GM18508 (cell line): ENCODE data around the gene SPINT3.

ENCODE experiments used
- ATAC-seq: cut with Tn5 transposase; IDR thresholded peaks from one replicate; pipeline ENCODE4 v1.9.1; 2021; ENCODE audit warnings: moderate number of reproducible peaks; ENCODE audit not compliant: insufficient read depth, unreplicated experiment

Gene SPINT3, protein sequence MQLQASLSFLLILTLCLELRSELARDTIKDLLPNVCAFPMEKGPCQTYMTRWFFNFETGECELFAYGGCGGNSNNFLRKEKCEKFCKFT

GRCh38 chr20:45515147-45515913, at the start of gene SPINT3:
TSS of gene SPINT3 (minus strand) at chr20:45515622. CDS start at chr20:45515608, 14 bp downstream.
- ATAC-seq = no peak

DNA sequence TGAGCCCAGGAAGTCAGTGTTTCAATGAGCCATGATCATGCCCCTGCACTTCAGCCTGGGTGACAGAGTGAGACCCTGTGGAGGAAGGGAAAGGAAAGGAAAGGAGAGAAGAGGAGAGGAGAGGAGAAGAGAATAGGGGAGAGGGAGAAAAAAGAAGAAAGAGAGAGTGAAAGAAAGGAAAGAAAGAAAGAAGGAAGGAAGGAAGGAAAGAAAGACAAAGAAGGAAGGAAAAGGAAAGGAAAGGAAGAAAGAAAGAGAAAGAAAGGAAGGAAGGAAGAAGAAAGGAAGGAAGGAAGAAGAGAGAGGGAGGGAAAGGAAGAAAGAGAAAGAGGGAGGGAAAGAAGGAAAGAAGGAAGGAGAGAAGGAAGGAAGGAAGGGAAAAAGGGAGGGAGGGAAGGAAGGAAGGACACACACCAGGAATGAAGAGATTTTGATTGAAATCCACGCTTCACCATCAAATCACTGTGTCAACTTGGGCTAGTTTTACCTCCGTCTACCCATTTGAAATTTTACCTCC, 49.4 kb upstream of the SPINT3 start:
- no peak for ATAC-seq

DNA sequence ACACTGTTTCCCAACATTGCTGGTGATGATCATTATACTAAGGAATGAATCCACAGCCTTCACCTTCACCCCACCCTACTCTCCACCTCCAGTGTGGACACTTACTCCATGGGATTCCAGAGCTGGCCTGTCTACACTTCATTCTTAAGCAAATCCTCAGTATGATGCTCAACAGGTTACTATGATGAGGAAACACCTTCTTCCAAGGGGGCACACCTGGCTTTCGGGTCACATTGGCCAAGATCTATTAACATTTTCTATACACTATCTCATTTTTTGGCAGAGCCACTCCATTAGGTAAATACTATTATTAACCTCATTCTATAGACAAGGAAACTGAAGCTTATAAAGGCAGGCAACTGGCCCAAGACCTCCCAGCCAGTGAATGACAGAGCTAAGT, 39.8 kb upstream of the SPINT3 start:
- no peak for ATAC-seq

- ATAC-seq = no peak
Observed at GRCh38 chr20:45552456-45552855, 37.0 kb upstream of the SPINT3 start.

DNA sequence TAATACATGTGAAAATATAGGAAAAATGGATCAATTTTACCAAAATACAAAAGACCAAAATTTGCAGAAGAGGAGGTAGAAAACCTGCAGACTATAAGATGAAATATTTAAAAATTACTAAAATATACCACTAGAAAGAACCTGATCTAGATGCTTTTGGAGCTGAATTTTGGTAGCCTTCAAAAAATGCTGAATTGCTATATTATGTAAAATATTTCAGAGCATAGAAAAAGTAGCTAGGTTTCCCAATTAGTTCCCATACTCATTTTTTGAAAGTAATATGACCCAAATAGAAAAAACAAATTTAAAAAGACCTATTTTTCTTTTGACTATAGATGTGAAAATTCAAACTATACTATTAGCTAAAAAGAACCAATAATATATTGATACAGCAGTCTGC, 35.3 kb upstream of the SPINT3 start:
- no peak for ATAC-seq

GRCh38 chr20:45548410-45548809, 33.0 kb upstream of the SPINT3 start:
- ATAC-seq = no peak

DNA sequence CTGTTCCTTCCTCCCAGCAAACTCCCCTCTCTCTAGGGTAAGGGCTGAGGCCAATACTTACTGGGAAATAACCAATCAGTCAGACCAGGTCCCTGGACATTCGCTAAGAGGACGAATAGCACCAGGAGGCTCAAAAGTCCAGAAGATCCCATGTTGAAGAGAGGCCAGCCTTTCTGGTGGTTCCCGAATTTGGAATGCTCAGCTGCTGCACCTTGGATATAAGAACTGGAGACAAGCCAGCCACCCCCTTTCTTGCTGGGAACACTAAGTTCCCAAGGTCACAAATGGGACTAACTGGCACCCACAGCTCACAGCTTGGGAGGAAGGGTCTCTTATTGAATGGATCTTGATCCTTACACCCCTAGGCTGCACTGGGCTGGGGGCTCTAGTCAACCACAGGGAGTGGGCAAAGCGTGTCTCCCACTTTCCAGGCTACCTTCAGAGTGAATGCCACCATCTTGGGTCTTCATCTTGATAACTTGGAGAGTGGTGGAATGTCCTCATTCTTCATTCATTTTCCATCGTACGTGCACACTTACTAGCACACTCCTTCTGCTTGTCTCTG, 31.9 kb upstream of the SPINT3 start, which contains the start of gene EPPIN:
Gene EPPIN, minus strand, starts transcription at position 196 of the 565 bp plus-strand sequence. Its CDS starts 44 bp downstream, at position 152.
- ATAC-seq = no peak

DNA sequence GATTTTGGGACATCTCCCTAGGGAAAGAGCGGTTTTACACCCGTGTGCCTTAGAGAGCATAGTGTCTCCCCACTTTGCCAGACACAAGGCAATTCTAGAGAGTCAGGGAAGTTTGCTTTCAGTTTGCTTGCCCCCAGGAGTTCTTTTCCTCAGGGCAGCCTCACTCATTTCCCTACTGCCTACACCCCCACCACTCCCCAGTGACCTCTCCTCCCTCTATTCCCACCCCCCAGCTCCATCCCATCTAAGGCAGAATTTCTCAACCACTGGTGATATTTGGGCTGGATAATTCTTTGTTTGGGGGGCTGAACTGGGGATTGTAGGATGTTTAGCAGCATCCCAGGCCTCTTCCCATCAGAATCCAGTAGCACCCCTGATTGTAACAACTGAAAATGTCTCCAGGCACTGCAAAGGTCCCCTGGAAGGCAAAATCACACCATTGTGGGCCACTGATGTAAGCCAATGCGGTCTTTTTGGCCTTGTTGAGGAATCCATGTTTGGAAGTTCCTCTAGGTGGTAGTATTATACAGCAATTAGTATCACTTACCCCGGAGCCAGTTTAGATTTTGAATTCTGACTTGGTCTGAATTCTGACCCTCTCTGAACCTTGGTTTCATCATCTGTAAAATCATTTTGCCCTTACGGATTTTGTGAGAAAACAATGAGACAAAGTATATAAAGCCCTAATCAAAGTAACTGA, 30.5 kb upstream of the SPINT3 start:
- no peak for ATAC-seq

DNA sequence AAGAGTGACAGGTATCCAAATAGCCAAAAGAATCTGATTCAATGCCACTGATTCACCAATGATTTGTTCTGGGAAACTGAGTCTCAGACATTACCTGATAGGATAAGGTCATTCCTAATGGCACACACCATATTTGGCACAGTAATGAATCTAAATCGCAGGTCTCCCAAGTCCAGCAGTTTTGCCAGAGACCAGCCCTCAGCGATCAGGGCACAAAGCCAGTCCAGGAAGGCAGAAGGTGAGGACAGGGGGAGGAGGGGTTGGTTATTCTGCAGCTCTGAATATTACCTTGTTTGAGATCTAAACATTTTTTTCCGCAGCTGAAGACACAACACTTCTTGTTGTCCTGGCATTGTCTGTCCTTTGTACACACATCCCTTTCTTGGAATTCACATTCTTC, 29.9 kb upstream of the SPINT3 start:
- no peak for ATAC-seq

DNA sequence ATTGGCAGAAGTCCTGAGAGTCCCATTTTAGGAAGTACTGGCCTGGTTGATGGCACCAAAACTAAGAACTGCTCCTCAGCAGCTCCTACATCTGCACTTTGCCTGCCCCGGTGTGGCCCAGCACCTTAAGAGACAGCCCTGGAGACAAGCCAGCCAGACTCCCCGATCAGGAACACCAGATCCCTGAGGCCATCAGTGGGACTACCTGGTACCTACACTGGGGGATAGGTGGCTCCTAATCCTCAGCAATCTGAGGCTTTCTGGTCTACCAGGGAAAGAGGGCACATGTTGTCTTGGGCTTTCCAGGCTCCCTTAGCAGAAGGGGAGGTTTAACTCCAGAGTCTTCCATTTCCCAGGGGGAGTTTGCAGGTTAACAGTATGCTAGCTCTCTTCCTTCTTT, 24.0 kb upstream of the SPINT3 start, which contains the start of gene WFDC6:
Gene WFDC6, minus strand, starts transcription at position 101 of the 400 bp plus-strand sequence. Its CDS starts 75 bp downstream, at position 26.
- no peak for ATAC-seq

DNA sequence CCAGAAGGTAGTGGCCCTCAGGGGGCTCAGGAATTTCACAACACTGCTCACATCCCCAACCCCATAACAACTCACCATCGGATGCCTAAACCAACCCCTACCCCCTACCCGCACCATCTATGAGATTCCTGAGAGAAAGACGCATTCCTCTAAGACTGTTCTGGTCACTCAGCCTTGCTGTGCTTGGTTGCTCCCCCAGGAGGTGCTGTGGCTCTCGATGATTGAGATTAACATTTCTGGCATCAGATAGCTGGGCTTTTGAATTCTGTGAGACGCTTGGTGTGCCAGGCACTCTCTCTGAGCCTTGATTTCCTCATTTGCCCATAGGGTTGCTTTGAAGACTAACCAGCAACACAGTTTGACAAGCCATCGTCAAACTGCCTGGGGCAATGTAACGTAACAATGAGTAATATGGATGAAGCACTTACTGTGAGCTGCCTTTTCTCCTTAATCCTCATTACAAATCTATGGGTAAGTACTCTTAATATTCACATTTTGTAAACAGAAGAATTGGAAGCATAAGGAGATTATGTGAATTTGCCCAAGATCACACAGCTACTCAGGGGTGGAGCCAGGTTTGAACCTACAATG, 22.9 kb upstream of the SPINT3 start:
- no peak for ATAC-seq

DNA sequence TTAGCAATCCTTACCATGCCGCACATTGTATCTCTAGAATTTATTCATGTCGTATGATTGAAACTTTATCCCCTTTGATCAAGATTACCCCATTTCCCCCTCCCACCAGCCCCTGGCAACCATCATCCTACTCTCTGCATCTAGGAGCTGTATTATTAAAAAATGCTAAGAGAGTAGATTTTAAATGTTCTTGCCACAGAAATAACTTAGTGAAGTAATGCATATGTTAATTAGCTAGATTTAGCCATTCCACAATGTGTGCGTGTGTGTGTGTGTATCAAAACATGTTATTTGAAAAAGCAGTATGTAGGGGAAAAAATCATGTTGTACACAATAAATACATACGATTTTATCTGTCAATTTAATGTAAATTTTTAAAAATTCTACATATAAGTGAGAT, 11.9 kb upstream of the SPINT3 start:
- ATAC-seq = no peak

DNA sequence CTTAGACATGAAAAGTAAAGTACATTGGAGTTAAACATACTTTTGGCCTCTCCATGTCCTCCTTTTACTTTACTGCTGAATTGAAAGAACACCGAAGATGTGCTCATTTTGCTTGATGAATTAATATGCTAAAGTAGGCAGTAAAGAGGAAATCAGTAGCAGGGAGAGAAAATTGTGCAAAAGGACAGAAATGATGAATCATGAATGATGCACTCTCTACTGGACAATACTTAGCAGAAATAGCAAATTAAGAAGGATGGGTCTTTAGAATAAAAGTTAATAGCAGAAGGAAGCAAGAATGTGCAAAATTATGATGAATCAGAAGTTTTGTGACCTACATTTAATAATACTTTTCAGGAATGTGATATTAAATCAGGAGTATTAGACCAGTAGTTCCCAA, 8.4 kb upstream of the SPINT3 start:
- no peak for ATAC-seq

GRCh38 chr20:45518282-45518681, 2.9 kb upstream of the SPINT3 start:
- no peak for ATAC-seq

- no peak for ATAC-seq
Observed at GRCh38 chr20:45510242-45510862, 5.1 kb downstream of the SPINT3 start.

DNA sequence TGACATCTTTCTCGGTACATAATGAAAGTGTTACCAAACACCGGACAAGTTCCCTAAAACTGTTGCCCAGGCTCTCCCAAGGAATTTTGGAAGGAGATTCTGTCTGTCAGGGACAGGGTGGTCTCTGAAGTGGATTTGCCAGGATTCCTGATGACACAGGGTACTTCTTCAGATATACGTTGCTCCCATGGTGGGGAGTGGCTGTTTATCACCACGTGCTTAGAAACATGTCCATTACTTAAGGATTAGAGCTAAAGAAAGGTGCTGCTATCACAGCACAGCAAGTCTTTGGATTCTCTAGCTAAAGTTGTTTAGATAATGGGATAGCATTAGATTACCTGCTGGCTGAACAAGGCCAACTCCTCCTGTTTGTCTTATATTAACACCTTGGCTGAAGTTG, 6.3 kb downstream of the SPINT3 start:
- ATAC-seq = no peak

DNA sequence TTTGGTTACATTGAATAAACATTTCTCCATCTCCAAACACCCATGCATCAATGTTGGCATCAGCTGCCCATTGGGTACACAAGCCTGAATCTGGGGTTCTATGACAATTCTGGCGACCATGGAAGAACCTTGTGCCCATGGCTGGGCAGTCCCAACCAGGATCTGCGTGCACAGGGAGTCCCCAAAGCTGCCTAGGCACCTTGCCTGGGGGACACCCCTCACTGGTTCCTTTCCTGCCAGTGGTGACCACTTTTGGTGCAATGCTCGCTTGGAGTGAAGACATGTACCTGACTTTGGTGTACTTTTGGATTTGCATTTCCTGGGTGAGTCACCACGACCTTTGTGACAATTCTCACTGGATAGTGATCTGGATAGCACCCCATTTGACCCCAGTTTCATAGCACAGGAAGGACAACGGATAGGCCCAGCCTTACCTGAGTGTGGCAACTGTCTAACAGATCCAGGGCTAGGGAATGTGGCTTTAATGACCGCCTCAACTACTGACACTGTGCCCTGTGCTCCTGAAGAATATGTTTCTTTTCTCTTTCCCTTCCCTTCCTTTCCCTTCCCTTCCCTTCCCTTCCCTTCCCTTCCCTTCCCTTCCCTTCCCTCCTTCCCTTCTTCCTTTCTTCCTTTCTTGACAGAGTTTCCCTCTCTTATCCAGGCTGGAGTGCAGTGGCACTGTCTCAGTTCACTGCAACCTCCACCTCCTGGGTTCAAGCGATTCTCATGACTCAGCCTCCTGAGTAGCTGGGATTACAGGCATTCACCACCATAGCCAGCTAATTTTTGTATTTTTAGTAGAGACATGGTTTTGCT, 7.1 kb downstream of the SPINT3 start:
- ATAC-seq = no peak

GRCh38 chr20:45507011-45507820, 8.2 kb downstream of the SPINT3 start:
- ATAC-seq = no peak
